AG09319 (cell line): ENCODE results near the gene ERMARD.

Source experiments
- DNase-seq: peaks from one replicate; pipeline ENCODE4 v3.0.0-alpha.2; 2010; ENCODE audit warnings: low read depth; ENCODE audit errors: extremely low read depth
- TF ChIP-seq, protein P1 (sequence below): IDR thresholded peaks from 2 replicates; pipeline ENCODE4 v1.5.1; 2011; ENCODE audit warnings: low read depth, mild to moderate bottlenecking, inconsistent platforms, low read length, moderate library complexity

ERMARD gene

DNA sequence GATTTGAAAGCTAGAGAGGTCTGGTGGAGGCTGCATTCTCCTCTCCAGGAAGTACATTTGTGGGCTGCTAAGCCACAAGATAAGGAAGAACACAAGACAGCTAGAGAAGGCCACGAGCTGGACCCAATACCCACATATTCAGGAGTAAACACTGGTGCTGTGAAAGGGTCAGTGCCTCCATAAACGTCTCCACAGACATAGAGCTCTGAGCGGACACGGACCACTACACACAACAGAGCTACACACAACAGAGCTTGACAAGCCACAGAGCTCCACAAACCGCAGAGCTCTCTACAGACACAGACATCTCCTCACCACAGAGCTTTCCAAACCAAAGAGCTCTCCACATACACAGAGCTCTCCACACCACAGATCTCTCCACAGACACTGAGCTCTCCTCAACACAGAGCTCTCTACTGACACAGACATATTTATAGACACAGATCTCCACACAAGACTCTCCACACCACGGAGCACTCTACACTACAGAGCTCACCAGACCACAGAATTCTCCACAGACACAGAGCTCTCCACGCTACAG, 51.9 kb downstream of the ERMARD start:
- DNase-seq = no peak
- TF ChIP-seq, protein P1, sequence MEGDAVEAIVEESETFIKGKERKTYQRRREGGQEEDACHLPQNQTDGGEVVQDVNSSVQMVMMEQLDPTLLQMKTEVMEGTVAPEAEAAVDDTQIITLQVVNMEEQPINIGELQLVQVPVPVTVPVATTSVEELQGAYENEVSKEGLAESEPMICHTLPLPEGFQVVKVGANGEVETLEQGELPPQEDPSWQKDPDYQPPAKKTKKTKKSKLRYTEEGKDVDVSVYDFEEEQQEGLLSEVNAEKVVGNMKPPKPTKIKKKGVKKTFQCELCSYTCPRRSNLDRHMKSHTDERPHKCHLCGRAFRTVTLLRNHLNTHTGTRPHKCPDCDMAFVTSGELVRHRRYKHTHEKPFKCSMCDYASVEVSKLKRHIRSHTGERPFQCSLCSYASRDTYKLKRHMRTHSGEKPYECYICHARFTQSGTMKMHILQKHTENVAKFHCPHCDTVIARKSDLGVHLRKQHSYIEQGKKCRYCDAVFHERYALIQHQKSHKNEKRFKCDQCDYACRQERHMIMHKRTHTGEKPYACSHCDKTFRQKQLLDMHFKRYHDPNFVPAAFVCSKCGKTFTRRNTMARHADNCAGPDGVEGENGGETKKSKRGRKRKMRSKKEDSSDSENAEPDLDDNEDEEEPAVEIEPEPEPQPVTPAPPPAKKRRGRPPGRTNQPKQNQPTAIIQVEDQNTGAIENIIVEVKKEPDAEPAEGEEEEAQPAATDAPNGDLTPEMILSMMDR = no peak

DNA sequence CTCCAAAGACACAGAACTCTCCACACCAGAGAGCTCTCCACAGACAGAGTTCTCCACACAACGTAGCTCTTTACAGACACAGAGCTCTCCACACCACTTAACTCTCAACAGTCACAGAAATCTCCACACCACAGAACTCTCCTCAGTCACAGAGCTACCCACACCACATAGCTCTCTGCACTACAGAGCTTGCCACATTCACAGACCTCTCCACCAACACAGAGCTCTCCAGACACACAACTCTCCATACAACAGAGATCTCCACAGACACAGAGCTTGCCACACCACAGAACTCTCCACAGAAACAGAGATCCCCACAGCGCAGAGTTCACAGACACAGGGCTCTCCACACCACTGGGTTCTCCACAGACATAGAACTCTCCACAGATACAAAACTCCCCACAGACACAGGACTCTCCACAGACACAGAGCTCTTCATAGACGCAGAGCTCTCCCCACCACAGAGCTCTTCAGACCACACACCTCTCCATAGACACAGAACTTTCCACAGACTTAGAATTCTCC, 52.5 kb downstream of the ERMARD start:
- DNase-seq = no peak
- TF ChIP-seq, protein P1 = no peak

DNA sequence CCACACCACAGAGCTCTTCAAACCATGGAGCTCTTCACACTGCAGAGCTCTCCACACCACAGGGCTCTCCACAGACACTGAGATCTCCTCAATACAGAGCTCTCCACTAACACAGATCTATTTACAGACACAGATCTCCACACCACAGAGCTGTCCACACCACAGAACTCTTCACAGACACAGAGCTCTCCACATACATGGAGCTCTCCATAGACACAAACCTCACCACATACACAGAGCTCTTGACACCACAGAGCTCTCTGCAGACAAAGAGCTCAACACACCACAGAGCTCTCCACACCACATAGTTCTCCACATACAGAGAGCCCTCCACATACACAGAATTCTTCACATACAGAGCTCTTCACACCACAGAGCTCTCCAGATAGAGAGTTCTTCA, 53.0 kb downstream of the ERMARD start:
- DNase-seq = no peak
- TF ChIP-seq, protein P1 = no peak

DNA sequence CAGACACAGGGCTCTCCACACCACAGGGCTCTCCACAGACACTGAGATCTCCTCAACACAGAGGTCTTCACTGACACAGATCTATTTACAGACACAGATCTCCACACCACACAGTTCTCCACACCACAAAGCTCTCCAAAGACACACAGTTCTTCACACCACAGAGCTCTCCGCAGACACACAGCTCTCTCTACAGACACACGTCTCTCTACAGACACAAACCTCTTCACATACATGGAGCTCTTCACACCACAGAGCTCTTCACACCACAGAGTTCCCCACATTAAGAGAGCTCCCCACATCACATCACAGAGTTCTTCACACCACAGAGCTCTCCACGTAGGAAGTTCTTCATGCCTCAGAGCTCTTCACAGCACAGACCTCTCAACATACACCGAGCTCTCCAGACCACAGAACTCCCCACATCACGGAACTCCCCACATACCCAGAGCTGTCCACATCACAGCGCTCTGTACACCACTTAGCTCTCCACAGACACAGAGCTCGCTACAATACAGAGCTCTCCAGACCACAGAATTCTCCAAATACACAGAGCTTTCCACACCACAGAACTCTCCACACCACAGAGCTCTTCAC, 53.9 kb downstream of the ERMARD start:
- no peak for DNase-seq
- TF ChIP-seq, protein P1 = no peak

DNA sequence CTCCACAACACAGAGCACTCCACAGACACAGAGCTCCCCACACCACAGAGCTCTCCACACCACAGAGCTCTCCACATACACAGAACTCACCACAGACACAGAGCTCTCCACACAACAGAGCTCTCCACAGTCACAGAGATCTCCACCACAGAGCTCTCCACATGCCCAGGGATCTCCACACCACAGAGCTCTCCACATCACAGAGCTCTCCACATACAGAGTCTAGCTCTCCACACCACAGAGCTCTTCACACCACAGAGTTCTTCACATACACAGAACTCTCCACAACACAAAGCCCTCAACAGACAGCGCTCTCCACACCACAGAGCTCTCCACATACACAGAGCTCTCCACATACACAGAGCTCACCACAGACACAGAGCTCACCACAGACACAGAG, 55.3 kb downstream of the ERMARD start:
- DNase-seq = no peak
- TF ChIP-seq, protein P1 = no peak

DNA sequence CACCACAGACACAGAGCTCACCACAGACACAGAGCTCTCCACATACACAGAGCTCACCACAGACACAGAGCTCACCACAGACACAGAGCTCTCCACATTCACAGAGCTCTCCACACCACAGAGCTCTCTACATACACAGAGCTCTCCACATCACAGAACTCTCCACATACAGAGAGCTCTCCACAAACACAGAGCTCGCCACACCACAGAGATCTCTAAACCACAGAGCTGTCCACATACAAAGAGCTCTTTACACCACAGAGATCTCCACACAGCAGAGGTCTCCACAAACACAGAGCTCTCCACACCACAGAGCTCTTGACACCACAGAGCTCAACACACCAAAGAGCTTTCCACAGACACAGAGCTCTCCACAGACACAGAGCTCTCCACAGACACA, 55.8 kb downstream of the ERMARD start:
- TF ChIP-seq, protein P1 = no peak
- DNase-seq = no peak

DNA sequence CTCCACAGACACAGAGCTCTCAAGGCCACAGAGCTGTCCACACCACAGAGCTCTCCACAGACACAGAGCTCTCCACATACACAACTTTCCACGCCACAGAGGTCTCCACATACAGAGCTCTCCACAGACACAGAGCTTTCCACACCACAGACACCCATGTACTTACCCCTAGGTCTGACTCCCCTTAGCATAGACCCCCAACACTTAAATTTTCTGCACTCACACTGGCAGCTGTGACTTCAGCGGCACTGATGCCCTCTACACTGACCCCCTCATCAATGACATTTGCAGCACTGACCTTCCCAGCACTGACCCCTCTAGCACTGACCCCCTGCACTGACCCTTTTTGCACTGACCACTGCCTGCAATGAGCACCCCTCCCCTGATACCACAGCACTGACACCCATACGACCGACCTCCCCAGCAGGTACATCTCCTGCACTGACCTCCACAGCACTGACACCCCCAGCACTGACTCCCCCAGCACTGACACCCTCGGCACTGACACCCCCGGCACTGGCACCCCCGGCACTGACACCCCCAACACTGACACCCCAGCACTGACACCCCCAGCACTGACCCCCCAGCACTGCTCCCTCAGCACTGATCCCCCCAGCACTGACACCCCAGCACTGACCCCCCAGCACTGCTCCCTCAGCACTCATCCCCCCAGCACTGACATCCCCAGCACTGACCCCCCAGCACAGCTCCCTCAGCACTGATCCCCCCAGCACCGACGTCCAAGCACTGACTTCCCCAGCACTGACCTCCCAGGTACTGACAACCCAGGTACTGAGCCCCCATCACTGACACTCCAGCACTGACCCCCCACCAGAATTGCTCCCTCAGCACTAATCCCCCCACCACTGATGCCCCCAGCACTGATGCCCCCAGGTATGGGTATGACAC, 56.5 kb downstream of the ERMARD start:
- TF ChIP-seq, protein P1 = no peak
- no peak for DNase-seq
